ENCODE data around the gene LYPD1. TPM values are rescaled to one million over a fixed set of nuclear protein-coding genes. Genes with fewer than 3 reads are reported as not detected.

The LYPD1 gene
- total and polyA plus RNA-seq, 7 donors, result 0.03 to 0.47 (median 0.04) TPM; not detected in 4

DNA sequence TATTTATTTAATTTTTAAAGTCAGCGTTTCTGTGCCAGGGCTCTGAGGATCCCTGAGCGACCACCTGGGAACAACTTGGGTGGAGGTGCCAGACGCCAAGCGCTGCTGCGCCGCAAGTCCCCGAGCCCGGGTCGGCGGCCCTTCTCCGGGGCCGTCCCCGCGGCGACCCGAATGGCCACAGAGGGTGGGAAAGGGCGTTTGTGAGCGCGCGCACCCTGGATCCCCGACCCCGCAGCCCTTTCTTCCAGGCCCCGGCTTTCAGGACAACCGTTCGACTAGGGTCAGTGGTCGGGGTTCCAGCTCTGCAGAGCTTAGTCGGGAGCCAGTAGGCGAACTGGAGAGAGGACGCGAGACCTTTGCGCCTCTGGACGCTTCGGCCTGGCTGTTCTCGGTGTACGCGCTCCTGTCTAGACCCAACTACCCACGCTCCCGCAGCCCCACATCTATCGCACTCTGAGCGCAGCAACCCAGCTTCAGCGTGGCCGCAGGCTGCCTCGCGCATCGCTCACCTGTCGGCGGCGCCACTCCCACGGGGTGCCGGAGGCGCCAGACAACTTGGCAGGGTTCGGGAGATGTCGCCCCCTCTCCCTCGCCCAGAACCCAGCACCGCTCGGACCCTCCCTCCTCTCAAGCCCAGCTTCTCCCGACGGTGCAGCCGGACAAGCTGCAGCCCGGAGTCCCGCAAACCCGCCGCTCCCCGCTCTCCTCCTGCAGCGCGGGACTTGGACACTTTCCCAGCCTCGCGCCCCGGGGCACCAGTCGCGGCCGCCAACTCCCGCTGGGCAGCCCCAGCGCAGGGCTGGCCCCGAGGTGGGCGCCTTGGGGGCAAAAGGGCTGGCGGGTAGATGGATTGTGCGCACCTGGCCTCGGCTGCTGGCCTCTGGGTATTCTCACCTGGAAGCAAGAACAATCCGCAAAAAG is 758 bp downstream of the LYPD1 start:
- DNase-seq (no peak), ATAC-seq (no peak)
- no peak overlapping the region for H3K27ac ChIP-seq
- intact Hi-C loops (cut with DNase I), result no loop called here
- peaks cover 6% of the 10 kb centered on the region for H3K4me1 ChIP-seq
- no peaks in the 10 kb centered on the region for H3K9me3 ChIP-seq
- peak overlapping the region; percentile 59 for H3K4me3 ChIP-seq
- TF ChIP-seq, protein P1, sequence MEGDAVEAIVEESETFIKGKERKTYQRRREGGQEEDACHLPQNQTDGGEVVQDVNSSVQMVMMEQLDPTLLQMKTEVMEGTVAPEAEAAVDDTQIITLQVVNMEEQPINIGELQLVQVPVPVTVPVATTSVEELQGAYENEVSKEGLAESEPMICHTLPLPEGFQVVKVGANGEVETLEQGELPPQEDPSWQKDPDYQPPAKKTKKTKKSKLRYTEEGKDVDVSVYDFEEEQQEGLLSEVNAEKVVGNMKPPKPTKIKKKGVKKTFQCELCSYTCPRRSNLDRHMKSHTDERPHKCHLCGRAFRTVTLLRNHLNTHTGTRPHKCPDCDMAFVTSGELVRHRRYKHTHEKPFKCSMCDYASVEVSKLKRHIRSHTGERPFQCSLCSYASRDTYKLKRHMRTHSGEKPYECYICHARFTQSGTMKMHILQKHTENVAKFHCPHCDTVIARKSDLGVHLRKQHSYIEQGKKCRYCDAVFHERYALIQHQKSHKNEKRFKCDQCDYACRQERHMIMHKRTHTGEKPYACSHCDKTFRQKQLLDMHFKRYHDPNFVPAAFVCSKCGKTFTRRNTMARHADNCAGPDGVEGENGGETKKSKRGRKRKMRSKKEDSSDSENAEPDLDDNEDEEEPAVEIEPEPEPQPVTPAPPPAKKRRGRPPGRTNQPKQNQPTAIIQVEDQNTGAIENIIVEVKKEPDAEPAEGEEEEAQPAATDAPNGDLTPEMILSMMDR (IDR thresholded peaks at IDR 0.05), result no peak
- H3K27me3 ChIP-seq (ENCODE audit: insufficient read depth in 3 of 3, low read length in 2 of 3), result peaks cover 0 to 72% (median 12%) of the 10 kb centered on the region in 3 donors
- no peaks in the 10 kb centered on the region for H3K36me3 ChIP-seq (ENCODE audit: insufficient read depth in 1 of 2, low read depth in 1 of 2)
- WGBS, 3 donors, result 1 to 2% (median 1%) methylated on average over 67 to 80 of the region's 80 CpGs

DNA sequence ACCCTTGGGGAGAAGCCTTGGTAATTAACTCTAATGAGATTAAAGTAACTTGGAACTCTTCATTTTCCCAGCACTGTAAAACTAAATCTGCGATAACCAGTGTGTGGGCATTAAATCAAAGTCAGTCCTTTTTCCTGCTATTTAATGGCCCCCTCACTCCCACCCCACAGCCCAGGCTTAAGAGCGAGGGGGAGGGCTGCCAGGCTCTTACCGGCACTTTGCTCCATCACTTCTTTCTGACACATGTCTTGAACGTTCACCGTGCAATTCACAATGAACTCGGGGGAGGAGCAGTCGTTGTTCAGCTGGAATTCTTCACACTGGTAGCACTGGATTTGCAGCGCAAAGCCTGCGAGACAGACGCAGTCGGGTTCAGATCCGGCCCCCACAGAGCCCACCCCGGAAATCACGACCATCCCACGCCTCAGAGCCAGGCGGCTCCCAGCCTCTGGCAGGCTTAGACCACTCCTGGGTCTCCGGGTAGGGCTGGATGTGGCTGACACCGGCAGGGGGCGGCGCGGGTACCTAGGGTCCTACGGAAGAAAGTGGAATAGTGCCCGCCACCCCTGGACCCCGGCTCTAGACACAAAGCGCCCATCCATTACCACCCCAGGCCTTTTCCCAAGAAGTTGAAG is 1.7 kb downstream of the LYPD1 start:
- Histone ChIP-seq H3K27me3 (ENCODE audit: insufficient read depth in 3 of 3, low read length in 2 of 3) (peaks cover 0 to 66% (median 12%) of the 10 kb centered on the region in 3 donors), H3K9me3 (no peaks in the 10 kb centered on the region), H3K27ac (no peak overlapping the region), H3K4me1 (peaks cover 6% of the 10 kb centered on the region), H3K36me3 (ENCODE audit: insufficient read depth in 1 of 2, low read depth in 1 of 2) (no peaks in the 10 kb centered on the region), H3K4me3 (peak overlapping the region; percentile 59)
- TF ChIP-seq, protein P1 (IDR thresholded peaks at IDR 0.05), result no peak
- DNase-seq (no peak), ATAC-seq (no peak)
- intact Hi-C loops (cut with DNase I), result no loop called here
- WGBS, 3 donors, result 9 to 11% (median 9%) methylated on average over 24 to 25 of the region's 25 CpGs

DNA sequence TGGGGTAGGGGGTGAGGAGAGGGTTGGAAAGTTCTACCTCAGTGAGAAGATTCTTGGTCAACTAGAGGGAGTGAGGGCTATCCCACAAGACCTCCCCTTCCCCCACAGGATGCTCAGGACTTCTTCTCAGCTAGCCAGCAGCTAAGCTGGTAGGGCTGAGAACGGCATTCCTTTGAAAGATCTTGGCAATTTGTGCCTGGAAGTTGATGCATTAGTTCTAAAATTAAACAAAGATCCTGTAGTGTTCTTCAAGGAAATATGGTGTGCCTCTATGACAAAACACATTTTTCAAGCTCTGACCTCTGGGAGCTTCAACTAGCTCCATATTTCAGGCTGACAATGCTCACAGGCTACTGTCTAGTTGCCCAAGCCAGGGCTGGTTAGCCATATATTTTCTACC is 2.3 kb downstream of the LYPD1 start:
- TF ChIP-seq, protein P1 (IDR thresholded peaks at IDR 0.05), result no peak
- intact Hi-C loops (cut with DNase I), result no loop called here
- no peak for DNase-seq
- Histone ChIP-seq H3K36me3 (ENCODE audit: insufficient read depth in 1 of 2, low read depth in 1 of 2) (no peaks in the 10 kb centered on the region), H3K4me1 (peaks cover 6% of the 10 kb centered on the region), H3K27ac (no peak overlapping the region), H3K9me3 (no peaks in the 10 kb centered on the region), H3K27me3 (ENCODE audit: insufficient read depth in 3 of 3, low read length in 2 of 3) (peaks cover 0 to 62% (median 12%) of the 10 kb centered on the region in 3 donors), H3K4me3 (no peak overlapping the region)
- WGBS, 3 donors, result 36 to 44% (median 39%) methylated on average over 1 of the region's 1 CpG
- no peak for ATAC-seq

- Histone ChIP-seq H3K27ac (no peak overlapping the region), H3K4me1 (peaks cover under 1% of the 10 kb centered on the region), H3K36me3 (ENCODE audit: insufficient read depth in 1 of 2, low read depth in 1 of 2) (no peaks in the 10 kb centered on the region), H3K9me3 (no peaks in the 10 kb centered on the region), H3K27me3 (ENCODE audit: insufficient read depth in 3 of 3, low read length in 2 of 3) (peaks cover 6 to 43% (median 12%) of the 10 kb centered on the region in 3 donors), H3K4me3 (no peak overlapping the region)
- TF ChIP-seq, protein P1 (IDR thresholded peaks at IDR 0.05), result no peak
- 59 to 69% (median 60%) methylated on average over 4 of the region's 4 CpGs for WGBS, 3 donors
- DNase-seq (no peak), ATAC-seq (no peak)
- intact Hi-C loops (cut with DNase I), result no loop called here
Observed at GRCh38 chr2:132665401-132666140, 4.4 kb downstream of the LYPD1 start.

Measured in psoas muscle (tissue), 8 donors.